ENCODE results near the gene VPS13C.

GRCh38 chr15:61923173-61923572, 137.1 kb downstream of the VPS13C start:
- TF ChIP-seq, protein P1, sequence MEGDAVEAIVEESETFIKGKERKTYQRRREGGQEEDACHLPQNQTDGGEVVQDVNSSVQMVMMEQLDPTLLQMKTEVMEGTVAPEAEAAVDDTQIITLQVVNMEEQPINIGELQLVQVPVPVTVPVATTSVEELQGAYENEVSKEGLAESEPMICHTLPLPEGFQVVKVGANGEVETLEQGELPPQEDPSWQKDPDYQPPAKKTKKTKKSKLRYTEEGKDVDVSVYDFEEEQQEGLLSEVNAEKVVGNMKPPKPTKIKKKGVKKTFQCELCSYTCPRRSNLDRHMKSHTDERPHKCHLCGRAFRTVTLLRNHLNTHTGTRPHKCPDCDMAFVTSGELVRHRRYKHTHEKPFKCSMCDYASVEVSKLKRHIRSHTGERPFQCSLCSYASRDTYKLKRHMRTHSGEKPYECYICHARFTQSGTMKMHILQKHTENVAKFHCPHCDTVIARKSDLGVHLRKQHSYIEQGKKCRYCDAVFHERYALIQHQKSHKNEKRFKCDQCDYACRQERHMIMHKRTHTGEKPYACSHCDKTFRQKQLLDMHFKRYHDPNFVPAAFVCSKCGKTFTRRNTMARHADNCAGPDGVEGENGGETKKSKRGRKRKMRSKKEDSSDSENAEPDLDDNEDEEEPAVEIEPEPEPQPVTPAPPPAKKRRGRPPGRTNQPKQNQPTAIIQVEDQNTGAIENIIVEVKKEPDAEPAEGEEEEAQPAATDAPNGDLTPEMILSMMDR (IDR thresholded peaks at IDR 0.05), result no peak
- no peak for TF ChIP-seq POLR2AphosphoS5 (IDR thresholded peaks at IDR 0.05; ENCODE audit: low read depth, low read length)
